HCT116 (cell line): ENCODE measurements around the gene USP30. TPM values are rescaled to one million over a fixed set of nuclear protein-coding genes. Genes with fewer than 3 reads are reported as not detected.

Experiments
- ATAC-seq: fragments of 200-7000 bp; cut with Tn5 transposase; 2 replicates; pipeline ENCODE4 v1.9.1; 2020; ENCODE audit warnings: mild to moderate bottlenecking, moderate library complexity
- BruUV-seq: library from RNA; stranded (reverse); fragments of 400-500 nt; replicated peaks from 2 replicates; lab custom pipeline; 2021; lab: Mats Ljungman, UMichigan
- CTCF ChIA-PET: fragments of 300-600 bp; sonication (Branson Sonifier 250); formaldehyde crosslinking; loops from one replicate; lab custom pipeline; 2021; ENCODE audit warnings: antibody characterized with exemption; lab: Charles Lee
- POLR2A ChIA-PET: fragments of 300-600, 350-600 bp; sonication (Branson Sonifier 250); formaldehyde crosslinking; loops from one replicate; lab custom pipeline; 2021; ENCODE audit warnings: antibody characterized with exemption; lab: Charles Lee
- RAD21 ChIA-PET, 2 experiments: fragments of 300-600 bp; sonication (Branson Sonifier 250); formaldehyde crosslinking; loops; one replicate each; lab custom pipeline; 2023; ENCODE audit warnings: low total read pairs in 2 of 2; ENCODE audit not compliant: uncharacterized antibody in 2 of 2, unreplicated experiment in 2 of 2, low non-redundant PET in 1 of 2; lab: Charles Lee
- DNase-seq: peaks from one replicate; pipeline ENCODE4 v3.0.0-alpha.2; 2010; ENCODE audit warnings: low read depth, low spot score
- H2AFZ ChIP-seq: fragments of 200-600 bp; shearing (Covaris generic), sonication (generic); 2 replicates; pipeline ENCODE4 v1.6.1; 2017; ENCODE audit warnings: low read depth, mixed run types, mixed read lengths, antibody characterized with exemption, low read length; ENCODE audit not compliant: poor library complexity, severe bottlenecking
- H3K27ac ChIP-seq: 2 replicates; pipeline ENCODE4 v1.5.1; 2012; ENCODE audit warnings: low read depth, low read length
- H3K27me3 ChIP-seq: fragments of 200-600 bp; sonication (generic); 2 replicates; pipeline ENCODE4 v1.6.1; 2016; ENCODE audit warnings: mixed run types, low read length, mixed read lengths; ENCODE audit not compliant: insufficient read depth
- H3K36me3 ChIP-seq, 2 experiments: fragments of 200-500 bp in 1 of 2; fragments of 200-600 bp in 1 of 2; sonication (Bioruptor generic) in 1 of 2; sonication (generic) in 1 of 2; 2 replicates each; pipeline versions ENCODE4 v1.5.1 to v1.6.1; 2014 to 2016; ENCODE audit warnings: low read length in 2 of 2, inconsistent platforms in 1 of 2, mixed read lengths in 1 of 2, mixed run types in 1 of 2; ENCODE audit not compliant: insufficient read depth in 2 of 2, control insufficient read depth in 1 of 2
- H3K4me1 ChIP-seq, 2 experiments: fragments of 200-600 bp in 1 of 2; sonication (generic) in 1 of 2; 2 replicates each; pipeline versions ENCODE4 v1.5.1 to v1.6.1; 2012 to 2017; ENCODE audit warnings: low read length in 2 of 2, inconsistent platforms in 1 of 2, mild to moderate bottlenecking in 1 of 2, mixed read lengths in 1 of 2, mixed run types in 1 of 2, moderate library complexity in 1 of 2; ENCODE audit not compliant: insufficient read depth in 2 of 2, control insufficient read depth in 1 of 2
- H3K4me2 ChIP-seq: fragments of 200-600 bp; sonication (generic); 2 replicates; pipeline ENCODE4 v1.6.1; 2017; ENCODE audit warnings: mixed run types, low read length, mixed read lengths
- H3K4me3 ChIP-seq, 2 experiments: fragments of 200-600 bp in 1 of 2; sonication (generic) in 1 of 2; replicated peaks in 1 of 2; 2 replicates each; pipeline ENCODE4 v1.5.1; 2011 to 2016; ENCODE audit warnings: low read length in 2 of 2, control low read depth in 1 of 2, low read depth in 1 of 2, mild to moderate bottlenecking in 1 of 2, mixed read lengths in 1 of 2, mixed run types in 1 of 2
- H3K79me2 ChIP-seq: fragments of 200-600 bp; sonication (generic); 2 replicates; pipeline ENCODE4 v1.6.1; 2017; ENCODE audit warnings: mild to moderate bottlenecking, mixed run types, low read length, moderate library complexity, mixed read lengths; ENCODE audit not compliant: insufficient read depth
- H3K9ac ChIP-seq: fragments of 200-600 bp; sonication (generic); 2 replicates; pipeline ENCODE4 v1.6.1; 2016; ENCODE audit warnings: low read length, mixed read lengths
- H3K9me2 ChIP-seq: fragments of 200-600 bp; sonication (generic), shearing (Covaris generic); 2 replicates; pipeline ENCODE4 v1.6.1; 2017; ENCODE audit warnings: mixed run types, mild to moderate bottlenecking, moderate library complexity; ENCODE audit not compliant: insufficient read depth
- H3K9me3 ChIP-seq, 2 experiments: fragments of 200-500 bp in 1 of 2; fragments of 200-600 bp in 1 of 2; sonication (Bioruptor generic) in 1 of 2; sonication (generic) in 1 of 2; 2 replicates each; pipeline ENCODE4 v1.6.1; 2014 to 2017; ENCODE audit warnings: low read length in 2 of 2, mixed read lengths in 2 of 2, inconsistent platforms in 1 of 2, low read depth in 1 of 2, mild to moderate bottlenecking in 1 of 2, mixed run types in 1 of 2, moderate library complexity in 1 of 2; ENCODE audit not compliant: control insufficient read depth in 1 of 2, insufficient read depth in 1 of 2
- H4K20me1 ChIP-seq: fragments of 200-600 bp; sonication (generic), shearing (Covaris generic); 2 replicates; pipeline ENCODE4 v1.6.1; 2017; ENCODE audit warnings: mixed run types, mild to moderate bottlenecking, moderate library complexity; ENCODE audit not compliant: insufficient read depth
- CBX3 ChIP-seq: IDR thresholded peaks from 2 replicates; pipeline ENCODE4 v1.6.1; 2012; ENCODE audit warnings: low read depth
- EGR1 ChIP-seq: IDR thresholded peaks from 2 replicates; pipeline ENCODE4 v1.6.1; 2012; ENCODE audit warnings: low read depth
- ELF1 ChIP-seq: IDR thresholded peaks from 2 replicates; pipeline ENCODE4 v1.6.1; 2012; ENCODE audit warnings: low read depth, borderline replicate concordance
- EZH2 ChIP-seq: fragments of 200-600 bp; sonication (generic); IDR thresholded peaks from 2 replicates; pipeline ENCODE4 v1.6.1; 2017; ENCODE audit warnings: antibody characterized with exemption, mixed run types
- JUND ChIP-seq: IDR thresholded peaks from 2 replicates; pipeline ENCODE4 v1.6.1; 2012
- POLR2A ChIP-seq: IDR thresholded peaks from 2 replicates; pipeline ENCODE4 v1.7.0; 2011; ENCODE audit warnings: borderline replicate concordance; ENCODE audit not compliant: insufficient read depth, insufficient read length; ENCODE audit errors: extremely low read depth
- RAD21 ChIP-seq: IDR thresholded peaks from 2 replicates; pipeline ENCODE4 v1.6.1; 2012; ENCODE audit warnings: low read depth, mild to moderate bottlenecking
- SIN3A ChIP-seq: IDR thresholded peaks from 2 replicates; pipeline ENCODE4 v1.6.1; 2012; ENCODE audit warnings: low read depth
- SRF ChIP-seq: IDR thresholded peaks from 2 replicates; pipeline ENCODE4 v1.6.1; 2012; ENCODE audit warnings: low read depth
- TCF7L2 ChIP-seq: IDR thresholded peaks from 2 replicates; pipeline ENCODE4 v1.7.0; 2011; ENCODE audit warnings: borderline replicate concordance, inconsistent platforms; ENCODE audit not compliant: insufficient read depth, insufficient read length; ENCODE audit errors: extremely low read depth
- YY1 ChIP-seq: IDR thresholded peaks from 2 replicates; pipeline ENCODE4 v1.6.1; 2011; ENCODE audit warnings: low read length, low read depth, moderate library complexity, mild to moderate bottlenecking; ENCODE audit not compliant: insufficient replicate concordance; ENCODE audit errors: extremely low read depth
- ZNF274 ChIP-seq: fragments of 200-500 bp; sonication (Bioruptor generic); IDR thresholded peaks from 2 replicates; pipeline ENCODE4 v1.6.1; 2014; ENCODE audit warnings: mild to moderate bottlenecking, low read depth, low read length, inconsistent platforms
- intact Hi-C: fragments of 100-400 bp; cut with micrococcal nuclease; formaldehyde crosslinking; loops from 2 replicates; pipeline ENCODE4 v1.10.0; 2022
- total RNA-seq: library from RNA; stranded (reverse); gene quantifications from one replicate; pipeline ENCODE4 v1.2.1, GENCODE V29; 2021; ENCODE audit not compliant: unreplicated experiment
- TF ChIP-seq, protein P1 (sequence below): IDR thresholded peaks from 2 replicates; pipeline ENCODE4 v1.6.1; 2011; ENCODE audit warnings: mild to moderate bottlenecking, low read length, moderate library complexity; ENCODE audit not compliant: insufficient replicate concordance; ENCODE audit errors: extremely low read depth

Gene USP30
- total RNA-seq, 1 experiment from 2014 or later: 9.2 TPM

DNA sequence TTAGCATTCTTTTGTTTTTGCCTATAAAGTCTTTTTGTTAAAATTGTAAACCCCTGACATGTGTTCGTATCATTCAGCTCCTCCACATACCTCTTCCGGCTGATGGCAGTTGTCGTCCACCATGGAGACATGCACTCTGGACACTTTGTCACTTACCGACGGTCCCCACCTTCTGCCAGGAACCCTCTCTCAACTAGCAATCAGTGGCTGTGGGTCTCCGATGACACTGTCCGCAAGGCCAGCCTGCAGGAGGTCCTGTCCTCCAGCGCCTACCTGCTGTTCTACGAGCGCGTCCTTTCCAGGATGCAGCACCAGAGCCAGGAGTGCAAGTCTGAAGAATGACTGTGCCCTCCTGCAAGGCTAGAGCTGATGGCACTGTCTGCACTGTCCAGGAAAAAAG lies 33.2 kb downstream of the USP30 start:
- POLR2A ChIA-PET: no interaction called here
- Histone ChIP-seq H3K79me2 (peaks cover 4% of the 10 kb centered on the region; the same call in 1 of the 2 replicates), H3K36me3 (peaks cover 19 to 29% of the 10 kb centered on the region in 2 experiments; a peak in 3 of 4 replicates), H3K9me2 (no peaks in the 10 kb centered on the region), H2AFZ (no peak overlapping the region), H3K4me2 (no peak overlapping the region), H3K4me3 (no peak overlapping the region), H3K9ac (no peak overlapping the region), H4K20me1 (no peaks in the 10 kb centered on the region), H3K27ac (no peak overlapping the region), H3K27me3 (no peaks in the 10 kb centered on the region), H3K4me1 (no peaks in the 10 kb centered on the region), H3K9me3 (no peaks in the 10 kb centered on the region)
- CTCF ChIA-PET: no interaction called here
- RAD21 ChIA-PET: no interaction called here
- no peak for ATAC-seq
- DNase-seq: no peak
- no TSS peak for BruUV-seq
- TF ChIP-seq RAD21 (no peak), EZH2 (no peak), EGR1 (no peak), ELF1 (no peak), SIN3A (no peak), ZNF274 (no peak), CBX3 (no peak), JUND (no peak), POLR2A (no peak), SRF (no peak), TCF7L2 (no peak), YY1 (no peak)
- TF ChIP-seq, protein P1, sequence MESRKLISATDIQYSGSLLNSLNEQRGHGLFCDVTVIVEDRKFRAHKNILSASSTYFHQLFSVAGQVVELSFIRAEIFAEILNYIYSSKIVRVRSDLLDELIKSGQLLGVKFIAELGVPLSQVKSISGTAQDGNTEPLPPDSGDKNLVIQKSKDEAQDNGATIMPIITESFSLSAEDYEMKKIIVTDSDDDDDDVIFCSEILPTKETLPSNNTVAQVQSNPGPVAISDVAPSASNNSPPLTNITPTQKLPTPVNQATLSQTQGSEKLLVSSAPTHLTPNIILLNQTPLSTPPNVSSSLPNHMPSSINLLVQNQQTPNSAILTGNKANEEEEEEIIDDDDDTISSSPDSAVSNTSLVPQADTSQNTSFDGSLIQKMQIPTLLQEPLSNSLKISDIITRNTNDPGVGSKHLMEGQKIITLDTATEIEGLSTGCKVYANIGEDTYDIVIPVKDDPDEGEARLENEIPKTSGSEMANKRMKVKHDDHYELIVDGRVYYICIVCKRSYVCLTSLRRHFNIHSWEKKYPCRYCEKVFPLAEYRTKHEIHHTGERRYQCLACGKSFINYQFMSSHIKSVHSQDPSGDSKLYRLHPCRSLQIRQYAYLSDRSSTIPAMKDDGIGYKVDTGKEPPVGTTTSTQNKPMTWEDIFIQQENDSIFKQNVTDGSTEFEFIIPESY: no peak
- intact Hi-C loops: no loop called here
